ENCODE data around the gene ZDHHC3.
A peak's percentile ranks its signal among the peaks of the same experiment; 100 is the strongest.

Gene ZDHHC3

DNA sequence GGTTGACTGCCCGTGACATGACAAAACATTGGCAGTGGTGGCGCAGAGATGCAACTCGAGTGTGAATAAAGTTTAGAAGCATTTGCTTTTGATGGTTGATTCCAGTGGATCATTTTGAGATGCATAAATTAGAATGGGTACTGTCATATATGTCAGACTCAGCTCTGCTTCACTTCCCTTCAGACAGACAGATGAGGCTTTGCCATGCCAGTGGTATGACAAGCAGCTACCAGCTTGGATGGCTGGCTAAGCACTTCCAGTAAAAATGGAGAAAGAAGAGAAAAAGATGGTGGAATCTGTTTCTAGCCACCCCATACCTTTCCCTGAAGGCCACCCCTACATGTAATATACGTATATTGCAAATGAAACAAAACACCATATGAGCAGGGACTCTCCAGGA is 36.6 kb upstream of the ZDHHC3 start:
- H3K27me3 ChIP-seq (ENCODE audit: control insufficient read depth in 1 of 2, insufficient read depth in 1 of 2, low read length in 2 of 2), result no peaks in the 10 kb centered on the region
- H3K4me3 ChIP-seq (ENCODE audit: insufficient read depth in 1 of 2, low read depth in 1 of 2, low read length in 2 of 2), result peak overlapping the region in 1 of 2 experiments; percentile 15
- H3K14ac ChIP-seq (ENCODE audit: low read length in 2 of 2), result peak overlapping the region in 1 of 2 experiments; percentile 76

DNA sequence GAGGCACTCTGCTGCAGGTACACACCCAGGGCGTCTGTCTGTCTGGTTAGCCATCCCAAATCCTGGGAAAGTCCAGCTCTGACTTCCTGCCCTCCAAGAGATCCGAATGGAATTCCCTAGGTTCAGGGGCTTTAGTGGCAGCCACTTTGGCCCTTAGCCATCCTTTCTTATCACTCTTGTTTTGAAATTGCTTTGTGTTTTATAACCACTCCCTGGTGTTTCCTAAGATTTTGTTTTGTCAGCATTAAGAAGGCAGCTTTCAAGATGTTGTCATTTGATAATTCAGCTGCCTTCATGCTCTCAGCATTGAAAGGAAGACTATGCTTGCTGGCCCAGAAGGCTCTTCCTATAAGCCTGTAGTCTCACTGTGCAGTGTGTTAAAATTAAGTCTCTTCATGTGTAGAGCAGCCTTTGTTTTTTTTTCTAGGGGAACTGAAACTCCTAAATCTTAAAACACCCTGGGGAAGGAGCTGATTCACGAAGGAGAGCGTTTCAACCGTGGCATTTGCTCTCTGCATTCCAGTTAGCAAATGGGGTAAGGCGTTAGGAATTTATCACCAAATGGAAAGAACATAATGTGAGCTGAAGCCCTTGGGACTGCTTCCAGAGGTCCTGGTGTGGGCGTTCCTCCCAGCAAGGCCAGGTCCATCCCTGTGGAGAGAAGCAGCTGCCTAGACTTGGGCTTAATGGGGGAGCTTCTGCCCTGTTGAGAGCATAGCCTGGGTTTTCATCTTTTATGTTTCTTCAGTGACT is 36.0 kb upstream of the ZDHHC3 start:
- peak overlapping the region in 1 of 2 experiments; percentile 76 for H3K14ac ChIP-seq (ENCODE audit: low read length in 2 of 2)
- H3K9me3 ChIP-seq (ENCODE audit: control insufficient read depth, low read length), result no peaks in the 10 kb centered on the region
- peak overlapping the region; percentile 96 for H2BK5ac ChIP-seq (ENCODE audit: low read depth, low read length, poor library complexity, severe bottlenecking)
- H4K91ac ChIP-seq (ENCODE audit: low read length), result peak overlapping the region; percentile 58
- no peak overlapping the region for H2BK15ac ChIP-seq (ENCODE audit: low read depth, poor library complexity, severe bottlenecking)
- peak overlapping the region in 1 of 2 experiments; percentile 43 for H3K4me3 ChIP-seq (ENCODE audit: insufficient read depth in 1 of 2, low read depth in 1 of 2, low read length in 2 of 2)
- no peak overlapping the region for H3K23ac ChIP-seq (ENCODE audit: low read length in 2 of 2)
- H3K18ac ChIP-seq (ENCODE audit: low read depth in 1 of 2, low read length in 2 of 2), result peak overlapping the region; percentile 82 to 87
- H2BK120ac ChIP-seq (ENCODE audit: low read depth, low read length), result no peak overlapping the region
- WGBS, result 1% methylated on average over 6 of the region's 7 CpGs
- peaks cover 21% of the 10 kb centered on the region for H3K4me1 ChIP-seq (ENCODE audit: control insufficient read depth, insufficient read depth, low read depth, low read length)
- H3K36me3 ChIP-seq (ENCODE audit: control insufficient read depth in 1 of 2, insufficient read depth in 2 of 2, low read depth in 1 of 2, low read length in 2 of 2), result peaks cover 30 to 53% of the 10 kb centered on the region in 2 experiments
- H2AFZ ChIP-seq (ENCODE audit: low read depth, low read length), result no peak overlapping the region
- peak overlapping the region; percentile 67 to 69 for H2BK12ac ChIP-seq (ENCODE audit: low read length in 2 of 2)
- peak overlapping the region; percentile 94 for H2AK5ac ChIP-seq (ENCODE audit: low read length, severe bottlenecking)
- H4K8ac ChIP-seq (ENCODE audit: low read length), result peak overlapping the region; percentile 70
- H3K79me1 ChIP-seq (replicated peaks; ENCODE audit: low read length, poor library complexity, severe bottlenecking), result peaks cover 11% of the 10 kb centered on the region
- no peaks in the 10 kb centered on the region for H3K27me3 ChIP-seq (ENCODE audit: control insufficient read depth in 1 of 2, insufficient read depth in 1 of 2, low read length in 2 of 2)
- H3K4ac ChIP-seq (ENCODE audit: low read depth in 1 of 2, low read length in 2 of 2), result peak overlapping the region; percentile 9 to 74
- no peak overlapping the region for H3K4me2 ChIP-seq (ENCODE audit: low read length, poor library complexity, severe bottlenecking)
- peak overlapping the region; percentile 85 for H3K9ac ChIP-seq (ENCODE audit: low read length)
- H3K27ac ChIP-seq (ENCODE audit: low read length, poor library complexity, severe bottlenecking), result peak overlapping the region; percentile 99
- peak; percentile 86 for DNase-seq

More for the DNA sequence above, 36.6 kb upstream of the ZDHHC3 start:
- peak overlapping the region; percentile 9 to 74 for H3K4ac ChIP-seq (ENCODE audit: low read depth in 1 of 2, low read length in 2 of 2)
- peaks cover 17% of the 10 kb centered on the region for H3K4me1 ChIP-seq (ENCODE audit: control insufficient read depth, insufficient read depth, low read depth, low read length)
- peak overlapping the region; percentile 58 for H4K91ac ChIP-seq (ENCODE audit: low read length)
- H3K79me1 ChIP-seq (replicated peaks; ENCODE audit: low read length, poor library complexity, severe bottlenecking), result peaks cover 7% of the 10 kb centered on the region
- DNase-seq, result no peak
- no peak overlapping the region for H2BK15ac ChIP-seq (ENCODE audit: low read depth, poor library complexity, severe bottlenecking)
- peaks cover 23 to 46% of the 10 kb centered on the region in 2 experiments for H3K36me3 ChIP-seq (ENCODE audit: control insufficient read depth in 1 of 2, insufficient read depth in 2 of 2, low read depth in 1 of 2, low read length in 2 of 2)
- peak overlapping the region; percentile 96 for H2BK5ac ChIP-seq (ENCODE audit: low read depth, low read length, poor library complexity, severe bottlenecking)
- peak overlapping the region; percentile 82 to 87 for H3K18ac ChIP-seq (ENCODE audit: low read depth in 1 of 2, low read length in 2 of 2)
- H3K27ac ChIP-seq (ENCODE audit: low read length, poor library complexity, severe bottlenecking), result peak overlapping the region; percentile 99
- H4K8ac ChIP-seq (ENCODE audit: low read length), result peak overlapping the region; percentile 70
- no peak overlapping the region for H2AFZ ChIP-seq (ENCODE audit: low read depth, low read length)
- no peak overlapping the region for H2BK120ac ChIP-seq (ENCODE audit: low read depth, low read length)
- H2BK12ac ChIP-seq (ENCODE audit: low read length in 2 of 2), result peak overlapping the region; percentile 67 to 69
- H3K23ac ChIP-seq (ENCODE audit: low read length in 2 of 2), result no peak overlapping the region
- WGBS, result 96% methylated on average over 4 of the region's 4 CpGs
- H3K9ac ChIP-seq (ENCODE audit: low read length), result peak overlapping the region; percentile 63
- H3K4me2 ChIP-seq (ENCODE audit: low read length, poor library complexity, severe bottlenecking), result no peak overlapping the region
- H3K9me3 ChIP-seq (ENCODE audit: control insufficient read depth, low read length), result no peaks in the 10 kb centered on the region
- peak overlapping the region; percentile 94 for H2AK5ac ChIP-seq (ENCODE audit: low read length, severe bottlenecking)

DNA sequence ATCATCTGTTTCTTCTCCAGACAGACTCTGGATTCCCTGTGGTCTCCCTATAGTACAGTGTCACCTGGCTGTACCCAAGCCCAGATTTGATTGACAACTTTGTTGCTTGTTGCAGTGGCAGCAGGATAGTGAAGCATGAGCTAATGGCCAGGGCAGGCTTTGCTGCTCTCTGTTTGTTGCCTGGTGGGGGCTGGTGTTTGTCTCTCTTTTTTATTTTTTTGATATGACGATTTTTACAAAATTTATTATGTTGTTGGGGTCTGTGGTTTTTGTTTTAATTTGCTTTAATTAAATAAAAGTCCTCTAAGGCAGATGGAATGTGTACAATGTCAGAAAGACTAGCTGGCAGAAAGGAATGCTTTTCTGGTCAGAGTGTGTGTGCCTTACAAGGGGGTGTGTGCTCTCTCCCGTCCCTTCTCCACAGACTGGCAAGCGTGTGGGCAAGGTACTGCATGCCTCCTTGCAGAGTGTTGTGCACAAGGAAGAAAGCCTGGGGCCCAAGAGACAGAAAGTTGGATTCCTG is 34.9 kb upstream of the ZDHHC3 start:
- H3K27me3 ChIP-seq (ENCODE audit: control insufficient read depth in 1 of 2, insufficient read depth in 1 of 2, low read length in 2 of 2), result no peaks in the 10 kb centered on the region
- H3K9ac ChIP-seq (ENCODE audit: low read length), result peak overlapping the region; percentile 85
- H3K4ac ChIP-seq (ENCODE audit: low read depth in 1 of 2, low read length in 2 of 2), result no peak overlapping the region
- DNase-seq, result peak; percentile 59
- no peak overlapping the region for H2BK12ac ChIP-seq (ENCODE audit: low read length in 2 of 2)
- 12% methylated on average over 3 of the region's 3 CpGs for WGBS
- no peak overlapping the region for H3K14ac ChIP-seq (ENCODE audit: low read length in 2 of 2)
- peak overlapping the region; percentile 89 for H2BK5ac ChIP-seq (ENCODE audit: low read depth, low read length, poor library complexity, severe bottlenecking)
- no peak overlapping the region for H4K91ac ChIP-seq (ENCODE audit: low read length)
- H3K27ac ChIP-seq (ENCODE audit: low read length, poor library complexity, severe bottlenecking), result peak overlapping the region; percentile 99
- H3K79me1 ChIP-seq (replicated peaks; ENCODE audit: low read length, poor library complexity, severe bottlenecking), result peaks cover 11% of the 10 kb centered on the region
- H3K36me3 ChIP-seq (ENCODE audit: control insufficient read depth in 1 of 2, insufficient read depth in 2 of 2, low read depth in 1 of 2, low read length in 2 of 2), result peaks cover 28 to 50% of the 10 kb centered on the region in 2 experiments
- H3K4me3 ChIP-seq (ENCODE audit: insufficient read depth in 1 of 2, low read depth in 1 of 2, low read length in 2 of 2), result peak overlapping the region in 1 of 2 experiments; percentile 43
- H4K8ac ChIP-seq (ENCODE audit: low read length), result no peak overlapping the region
- no peak overlapping the region for H2BK120ac ChIP-seq (ENCODE audit: low read depth, low read length)
- peaks cover 21% of the 10 kb centered on the region for H3K4me1 ChIP-seq (ENCODE audit: control insufficient read depth, insufficient read depth, low read depth, low read length)
- H2AK5ac ChIP-seq (ENCODE audit: low read length, severe bottlenecking), result peak overlapping the region; percentile 76
- H3K4me2 ChIP-seq (ENCODE audit: low read length, poor library complexity, severe bottlenecking), result no peak overlapping the region
- peak overlapping the region in 1 of 2 experiments; percentile 40 for H3K18ac ChIP-seq (ENCODE audit: low read depth in 1 of 2, low read length in 2 of 2)
- H2AFZ ChIP-seq (ENCODE audit: low read depth, low read length), result no peak overlapping the region
- H2BK15ac ChIP-seq (ENCODE audit: low read depth, poor library complexity, severe bottlenecking), result no peak overlapping the region
- H3K23ac ChIP-seq (ENCODE audit: low read length in 2 of 2), result no peak overlapping the region
- H3K9me3 ChIP-seq (ENCODE audit: control insufficient read depth, low read length), result no peaks in the 10 kb centered on the region

DNA sequence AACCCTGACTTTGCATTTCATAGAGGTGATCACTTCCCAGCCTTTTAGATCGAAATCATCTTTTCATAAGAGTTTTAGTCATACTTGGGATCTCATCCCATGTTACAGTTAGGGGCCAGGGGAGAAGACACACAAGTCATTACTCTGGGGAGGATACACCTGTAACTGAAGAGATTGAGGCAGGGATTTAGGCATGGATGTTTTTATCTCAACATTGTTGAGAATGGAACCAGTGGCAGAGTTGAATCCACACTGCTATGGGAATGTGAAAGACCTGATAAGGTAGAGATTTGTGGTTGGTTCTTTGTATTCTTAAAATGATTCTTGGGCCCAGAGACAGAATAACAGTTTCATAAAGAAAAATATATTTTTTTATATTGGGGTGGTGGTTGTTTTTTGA is 33.9 kb upstream of the ZDHHC3 start:
- Histone ChIP-seq H2BK15ac (ENCODE audit: low read depth, poor library complexity, severe bottlenecking) (no peak overlapping the region), H3K23ac (ENCODE audit: low read length in 2 of 2) (no peak overlapping the region), H3K36me3 (ENCODE audit: control insufficient read depth in 1 of 2, insufficient read depth in 2 of 2, low read depth in 1 of 2, low read length in 2 of 2) (peaks cover 25 to 50% of the 10 kb centered on the region in 2 experiments), H2BK120ac (ENCODE audit: low read depth, low read length) (no peak overlapping the region), H4K8ac (ENCODE audit: low read length) (no peak overlapping the region), H2BK12ac (ENCODE audit: low read length in 2 of 2) (no peak overlapping the region), H3K4me1 (ENCODE audit: control insufficient read depth, insufficient read depth, low read depth, low read length) (peaks cover 21% of the 10 kb centered on the region), H3K4me2 (ENCODE audit: low read length, poor library complexity, severe bottlenecking) (no peak overlapping the region), H3K9ac (ENCODE audit: low read length) (no peak overlapping the region), H3K79me1 (replicated peaks; ENCODE audit: low read length, poor library complexity, severe bottlenecking) (peaks cover 10% of the 10 kb centered on the region), H2AK5ac (ENCODE audit: low read length, severe bottlenecking) (peak overlapping the region; percentile 80), H3K9me3 (ENCODE audit: control insufficient read depth, low read length) (peaks cover 2% of the 10 kb centered on the region), H3K4ac (ENCODE audit: low read depth in 1 of 2, low read length in 2 of 2) (no peak overlapping the region), H2BK5ac (ENCODE audit: low read depth, low read length, poor library complexity, severe bottlenecking) (no peak overlapping the region), H3K18ac (ENCODE audit: low read depth in 1 of 2, low read length in 2 of 2) (no peak overlapping the region), H4K91ac (ENCODE audit: low read length) (no peak overlapping the region), H3K14ac (ENCODE audit: low read length in 2 of 2) (no peak overlapping the region), H2AFZ (ENCODE audit: low read depth, low read length) (no peak overlapping the region), H3K27me3 (ENCODE audit: control insufficient read depth in 1 of 2, insufficient read depth in 1 of 2, low read length in 2 of 2) (no peaks in the 10 kb centered on the region), H3K4me3 (ENCODE audit: insufficient read depth in 1 of 2, low read depth in 1 of 2, low read length in 2 of 2) (no peak overlapping the region), H3K27ac (ENCODE audit: low read length, poor library complexity, severe bottlenecking) (peak overlapping the region; percentile 99)
- DNase-seq, result no peak
- 100% methylated on average over 1 of the region's 1 CpG for WGBS

Measured in mesenchymal stem cell (in vitro differentiated cells and primary cell).